ENCODE results near the gene LRP3.
"Not testable (repeated sequence)": the region's sequence is repeated elsewhere in the genome, so short reads cannot be mapped to it uniquely, and the experiment has no call there.

LRP3 gene

DNA sequence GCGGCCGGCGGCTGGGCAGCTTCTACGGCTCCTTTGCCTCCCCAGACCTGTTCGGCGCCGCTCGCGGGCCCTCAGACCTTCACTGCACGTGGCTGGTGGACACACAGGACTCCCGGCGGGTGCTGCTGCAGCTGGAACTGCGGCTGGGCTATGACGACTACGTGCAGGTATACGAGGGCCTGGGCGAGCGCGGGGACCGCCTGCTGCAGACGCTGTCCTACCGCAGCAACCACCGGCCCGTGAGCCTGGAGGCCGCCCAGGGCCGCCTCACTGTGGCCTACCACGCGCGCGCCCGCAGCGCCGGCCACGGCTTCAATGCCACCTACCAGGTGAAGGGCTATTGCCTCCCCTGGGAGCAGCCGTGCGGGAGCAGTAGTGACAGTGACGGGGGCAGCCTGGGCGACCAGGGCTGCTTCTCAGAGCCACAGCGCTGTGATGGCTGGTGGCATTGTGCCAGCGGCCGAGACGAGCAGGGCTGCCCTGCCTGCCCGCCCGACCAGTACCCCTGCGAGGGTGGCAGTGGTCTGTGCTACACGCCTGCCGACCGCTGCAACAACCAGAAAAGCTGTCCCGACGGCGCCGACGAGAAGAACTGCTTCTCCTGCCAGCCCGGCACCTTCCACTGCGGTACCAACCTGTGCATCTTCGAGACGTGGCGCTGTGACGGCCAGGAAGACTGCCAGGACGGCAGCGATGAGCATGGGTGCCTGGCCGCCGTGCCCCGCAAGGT, 11.6 kb downstream of the LRP3 start:
- Histone ChIP-seq H3K4me3 (ENCODE audit: low read depth in 1 of 2, low read length in 2 of 2) (no peak overlapping the region), H3K36me3 (ENCODE audit: insufficient read depth, low read length) (peaks cover 9% of the 10 kb centered on the region), H3K4me1 (ENCODE audit: insufficient read depth, low read length) (no peaks in the 10 kb centered on the region)

DNA sequence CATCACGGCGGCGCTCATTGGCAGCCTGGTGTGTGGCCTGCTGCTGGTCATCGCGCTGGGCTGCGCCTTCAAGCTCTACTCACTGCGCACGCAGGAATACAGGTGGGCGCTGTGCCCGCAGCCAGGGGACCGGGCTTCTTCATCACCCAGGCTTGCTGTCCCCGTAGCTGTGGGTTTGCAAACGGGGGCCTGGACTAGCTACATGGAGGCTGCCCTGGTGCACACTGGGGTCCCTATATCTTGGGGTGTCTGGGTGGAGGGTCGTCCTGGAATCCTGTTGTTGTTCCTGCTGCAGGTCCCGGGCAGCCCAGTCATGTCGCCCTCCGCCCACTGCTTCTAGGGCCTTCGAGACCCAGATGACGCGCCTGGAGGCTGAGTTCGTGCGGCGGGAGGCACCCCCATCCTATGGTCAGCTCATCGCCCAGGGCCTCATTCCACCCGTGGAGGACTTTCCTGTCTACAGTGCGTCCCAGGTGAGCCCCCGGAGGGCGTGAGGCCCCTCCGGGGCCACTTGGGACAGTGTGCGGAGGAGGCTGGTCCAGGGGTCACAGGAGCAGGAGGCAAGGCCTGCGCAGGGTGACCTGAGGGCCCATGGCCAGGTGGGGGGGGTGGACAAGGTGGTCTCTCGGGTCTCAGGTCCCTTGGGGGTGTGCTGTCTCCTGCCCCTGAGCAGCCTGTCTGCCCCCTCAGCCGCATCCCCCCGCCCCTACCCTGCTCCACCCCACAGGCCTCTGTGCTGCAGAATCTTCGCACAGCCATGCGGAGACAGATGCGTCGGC, 12.3 kb downstream of the LRP3 start:
- no peak overlapping the region for H3K9ac ChIP-seq (ENCODE audit: low read length)
- no peaks in the 10 kb centered on the region for H3K27me3 ChIP-seq (ENCODE audit: control insufficient read depth in 1 of 2, insufficient read depth in 2 of 2, low read length in 2 of 2)
- no peaks in the 10 kb centered on the region for H3K9me3 ChIP-seq (ENCODE audit: low read length)
- H3K36me3 ChIP-seq (ENCODE audit: insufficient read depth, low read length): peaks cover 9% of the 10 kb centered on the region
- no peaks in the 10 kb centered on the region for H3K4me1 ChIP-seq (ENCODE audit: insufficient read depth, low read length)
- no peak overlapping the region for H3K4me3 ChIP-seq (ENCODE audit: low read depth in 1 of 2, low read length in 2 of 2)
- H3K27ac ChIP-seq (ENCODE audit: low read depth, low read length): no peak overlapping the region

More for the DNA sequence above, 11.6 kb downstream of the LRP3 start:
- H3K27me3 ChIP-seq (ENCODE audit: control insufficient read depth in 1 of 2, insufficient read depth in 2 of 2, low read length in 2 of 2): no peaks in the 10 kb centered on the region
- H3K9me3 ChIP-seq (ENCODE audit: low read length): no peaks in the 10 kb centered on the region
- H3K27ac ChIP-seq (ENCODE audit: low read depth, low read length): no peak overlapping the region
- H3K9ac ChIP-seq (ENCODE audit: low read length): no peak overlapping the region

DNA sequence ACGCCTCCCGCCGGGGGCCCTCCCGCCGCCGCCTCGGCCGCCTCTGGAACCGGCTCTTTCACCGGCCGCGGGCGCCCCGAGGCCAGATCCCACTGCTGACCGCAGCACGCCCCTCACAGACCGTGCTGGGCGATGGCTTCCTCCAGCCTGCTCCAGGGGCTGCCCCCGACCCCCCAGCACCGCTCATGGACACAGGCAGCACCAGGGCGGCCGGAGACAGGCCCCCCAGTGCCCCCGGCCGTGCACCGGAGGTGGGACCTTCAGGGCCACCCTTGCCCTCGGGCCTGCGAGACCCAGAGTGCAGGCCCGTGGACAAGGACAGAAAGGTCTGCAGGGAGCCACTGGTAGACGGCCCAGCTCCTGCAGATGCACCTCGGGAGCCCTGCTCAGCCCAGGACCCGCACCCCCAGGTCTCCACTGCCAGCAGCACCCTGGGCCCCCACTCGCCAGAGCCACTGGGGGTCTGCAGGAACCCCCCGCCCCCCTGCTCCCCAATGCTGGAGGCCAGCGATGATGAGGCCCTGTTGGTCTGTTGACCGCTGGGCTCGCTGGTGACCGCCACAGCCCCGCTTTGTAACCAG, 13.0 kb downstream of the LRP3 start:
- peaks cover 9% of the 10 kb centered on the region for H3K36me3 ChIP-seq (ENCODE audit: insufficient read depth, low read length)
- H3K9ac ChIP-seq (ENCODE audit: low read length): no peak overlapping the region
- no peak overlapping the region for H3K4me3 ChIP-seq (ENCODE audit: low read depth in 1 of 2, low read length in 2 of 2)
- no peaks in the 10 kb centered on the region for H3K27me3 ChIP-seq (ENCODE audit: control insufficient read depth in 1 of 2, insufficient read depth in 2 of 2, low read length in 2 of 2)
- H3K4me1 ChIP-seq (ENCODE audit: insufficient read depth, low read length): no peaks in the 10 kb centered on the region
- H3K9me3 ChIP-seq (ENCODE audit: low read length): no peaks in the 10 kb centered on the region
- H3K27ac ChIP-seq (ENCODE audit: low read depth, low read length): no peak overlapping the region

GRCh38 chr19:33207903-33208302, 13.8 kb downstream of the LRP3 start:
- peaks cover 3% of the 10 kb centered on the region for H3K36me3 ChIP-seq (ENCODE audit: insufficient read depth, low read length)
- H3K4me1 ChIP-seq (ENCODE audit: insufficient read depth, low read length): no peaks in the 10 kb centered on the region
- H3K27me3 ChIP-seq (ENCODE audit: control insufficient read depth in 1 of 2, insufficient read depth in 2 of 2, low read length in 2 of 2): no peaks in the 10 kb centered on the region
- no peak overlapping the region for H3K27ac ChIP-seq (ENCODE audit: low read depth, low read length)
- H3K9me3 ChIP-seq (ENCODE audit: low read length): no peaks in the 10 kb centered on the region
- no peak overlapping the region for H3K4me3 ChIP-seq (ENCODE audit: low read depth in 1 of 2, low read length in 2 of 2)
- no peak overlapping the region for H3K9ac ChIP-seq (ENCODE audit: low read length)

- H3K9ac ChIP-seq (ENCODE audit: low read length): no peak overlapping the region
- no peak overlapping the region for H3K4me3 ChIP-seq (ENCODE audit: low read depth in 1 of 2, low read length in 2 of 2)
- H3K27me3 ChIP-seq (ENCODE audit: control insufficient read depth in 1 of 2, insufficient read depth in 2 of 2, low read length in 2 of 2): no peaks in the 10 kb centered on the region
- no peak overlapping the region for H3K27ac ChIP-seq (ENCODE audit: low read depth, low read length)
- H3K4me1 ChIP-seq (ENCODE audit: insufficient read depth, low read length): no peaks in the 10 kb centered on the region
- no peaks in the 10 kb centered on the region for H3K36me3 ChIP-seq (ENCODE audit: insufficient read depth, low read length)
- no peaks in the 10 kb centered on the region for H3K9me3 ChIP-seq (ENCODE audit: low read length)
Measured at GRCh38 chr19:33208371-33208895, 14.3 kb downstream of the LRP3 start.

DNA sequence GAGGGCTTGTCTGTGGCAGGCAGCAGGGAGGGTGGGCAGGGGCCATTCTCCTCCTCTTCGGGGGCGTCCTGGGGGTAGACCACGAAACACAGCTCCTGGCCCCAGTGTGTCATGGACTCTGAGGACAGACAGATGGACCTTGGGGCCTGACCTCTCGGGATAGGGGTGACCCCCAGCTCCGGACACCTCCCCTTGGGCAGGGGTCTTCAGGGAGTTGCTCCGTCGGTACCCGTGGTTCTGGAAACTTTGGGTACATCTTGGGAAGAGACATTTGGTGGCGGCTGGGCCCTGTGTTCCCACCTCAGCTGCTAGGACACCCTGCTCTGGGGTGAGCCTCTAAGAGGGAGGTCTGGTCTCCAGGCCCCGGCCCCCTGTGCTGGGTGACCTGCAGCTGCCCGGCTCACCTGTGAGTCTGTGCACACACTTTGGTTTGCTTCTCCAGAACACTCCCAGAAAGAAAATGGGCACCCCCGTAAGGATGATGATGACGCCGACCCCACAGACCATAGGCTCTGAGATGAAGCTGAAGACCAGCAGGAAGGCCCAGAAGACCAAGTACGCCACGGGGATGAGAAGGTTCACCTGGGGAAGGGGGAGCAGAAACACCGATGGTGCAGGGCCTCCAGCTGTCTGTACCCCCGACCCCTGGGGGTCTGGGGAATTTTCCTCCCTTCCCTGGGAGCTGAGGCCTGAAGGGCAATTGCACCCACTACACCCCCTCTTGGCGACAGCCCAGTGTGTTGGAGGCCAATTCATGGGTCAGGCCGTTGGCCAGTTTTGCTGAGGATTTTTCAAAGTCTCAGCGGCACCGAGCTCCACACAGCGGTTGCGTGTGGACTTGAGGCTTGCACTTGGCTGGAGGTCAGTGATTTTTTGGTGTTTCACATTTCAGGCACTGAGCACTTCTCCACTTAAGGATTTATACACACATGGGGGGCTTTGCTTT, 15.0 kb downstream of the LRP3 start:
- no peak overlapping the region for H3K27ac ChIP-seq (ENCODE audit: low read depth, low read length)
- H3K4me3 ChIP-seq (ENCODE audit: low read depth in 1 of 2, low read length in 2 of 2): no peak overlapping the region
- no peaks in the 10 kb centered on the region for H3K9me3 ChIP-seq (ENCODE audit: low read length)
- no peaks in the 10 kb centered on the region for H3K4me1 ChIP-seq (ENCODE audit: insufficient read depth, low read length)
- H3K9ac ChIP-seq (ENCODE audit: low read length): no peak overlapping the region
- no peaks in the 10 kb centered on the region for H3K36me3 ChIP-seq (ENCODE audit: insufficient read depth, low read length)
- no peaks in the 10 kb centered on the region for H3K27me3 ChIP-seq (ENCODE audit: control insufficient read depth in 1 of 2, insufficient read depth in 2 of 2, low read length in 2 of 2)

DNA sequence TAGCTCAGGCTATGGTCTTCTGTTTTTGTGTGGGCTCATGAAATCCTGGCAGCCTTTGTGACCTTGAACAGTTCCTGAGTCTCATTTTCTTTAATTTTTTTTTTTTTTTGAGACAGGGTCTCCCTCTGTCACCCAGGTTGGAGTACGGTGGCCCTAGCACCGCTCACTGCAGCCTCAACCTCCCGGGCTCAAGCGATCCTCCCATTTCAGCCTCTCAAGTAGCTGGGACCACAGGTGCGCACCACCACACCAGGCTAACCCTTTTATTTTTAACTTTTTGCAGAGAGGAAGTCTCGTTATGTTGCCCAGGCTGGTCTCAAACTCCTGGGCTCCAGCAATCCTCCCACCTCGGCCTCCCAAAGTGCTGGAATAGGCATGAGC, 15.7 kb downstream of the LRP3 start:
- not testable (repeated sequence) for H3K9ac ChIP-seq (ENCODE audit: low read length); H3K9me3 ChIP-seq (ENCODE audit: low read length); H3K4me3 ChIP-seq (ENCODE audit: low read depth in 1 of 2, low read length in 2 of 2); H3K27me3 ChIP-seq (ENCODE audit: control insufficient read depth in 1 of 2, insufficient read depth in 2 of 2, low read length in 2 of 2); H3K36me3 ChIP-seq (ENCODE audit: insufficient read depth, low read length); H3K4me1 ChIP-seq (ENCODE audit: insufficient read depth, low read length); H3K27ac ChIP-seq (ENCODE audit: low read depth, low read length)

DNA sequence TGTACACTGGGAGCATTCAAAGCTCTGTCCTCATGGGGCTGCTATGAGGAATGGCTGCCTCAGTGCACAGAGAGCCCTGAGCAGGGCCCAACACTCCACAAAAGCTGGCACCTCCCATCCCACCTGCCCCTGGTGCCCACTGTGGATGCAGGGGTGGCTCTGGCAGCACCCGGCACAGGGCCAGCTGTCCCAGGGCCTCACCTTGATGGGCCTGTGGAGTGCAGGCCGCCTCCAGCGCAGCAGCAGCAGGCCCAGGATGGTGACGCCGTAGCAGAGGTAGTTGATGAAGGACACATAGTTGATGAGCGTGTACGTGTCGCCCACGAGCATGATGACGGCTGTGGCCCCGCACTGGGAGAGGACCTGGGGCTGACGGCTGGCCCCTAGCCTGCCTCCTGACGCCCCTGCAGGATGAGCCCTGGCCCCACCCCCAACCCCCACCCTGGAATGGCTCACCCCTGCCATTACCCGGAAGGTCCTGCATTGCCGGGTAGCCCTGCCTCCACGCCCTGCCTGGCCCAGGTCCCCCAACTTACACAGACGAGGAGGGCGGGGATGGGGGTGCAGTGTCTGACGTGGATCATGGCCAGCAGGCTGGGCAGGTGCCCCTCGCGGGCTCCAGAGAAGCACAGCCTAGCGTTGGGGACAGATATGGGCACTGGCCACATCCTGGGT, 16.3 kb downstream of the LRP3 start:
- Histone ChIP-seq H3K36me3 (ENCODE audit: insufficient read depth, low read length) (no peaks in the 10 kb centered on the region), H3K27ac (ENCODE audit: low read depth, low read length) (no peak overlapping the region), H3K9me3 (ENCODE audit: low read length) (no peaks in the 10 kb centered on the region), H3K4me1 (ENCODE audit: insufficient read depth, low read length) (no peaks in the 10 kb centered on the region), H3K27me3 (ENCODE audit: control insufficient read depth in 1 of 2, insufficient read depth in 2 of 2, low read length in 2 of 2) (no peaks in the 10 kb centered on the region), H3K4me3 (ENCODE audit: low read depth in 1 of 2, low read length in 2 of 2) (no peak overlapping the region), H3K9ac (ENCODE audit: low read length) (no peak overlapping the region)

DNA sequence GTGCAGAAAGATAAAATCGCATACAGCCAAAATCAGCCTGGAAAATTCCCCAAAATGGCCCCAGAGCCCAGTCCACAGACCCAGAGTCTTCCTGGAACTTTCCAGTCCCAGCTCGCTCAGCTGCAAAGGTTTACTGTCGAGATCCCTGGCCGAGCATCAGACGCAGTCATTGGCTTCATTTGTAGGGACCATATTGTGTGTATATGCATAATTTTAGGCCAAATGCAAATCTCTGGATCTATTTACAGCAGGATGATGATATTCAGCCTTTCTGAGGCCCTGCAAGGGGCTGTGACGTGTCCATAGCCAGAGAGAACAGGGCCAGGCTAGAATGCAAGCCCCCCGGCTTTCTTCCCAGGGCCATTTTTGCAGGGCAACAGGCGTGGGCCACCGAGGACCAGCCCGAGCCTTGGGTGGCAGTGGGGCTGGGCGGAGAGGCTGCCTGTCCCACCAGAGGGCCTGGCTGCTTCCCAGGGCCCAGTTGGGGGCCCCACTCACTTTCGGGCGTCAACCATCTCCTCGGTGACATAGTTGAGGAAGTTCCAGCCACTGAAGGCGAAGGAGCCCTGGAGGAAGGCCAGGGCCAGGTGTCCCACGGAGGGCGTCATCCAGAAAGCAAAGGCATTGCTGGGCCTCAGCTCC, 17.8 kb downstream of the LRP3 start:
- Histone ChIP-seq H3K27ac (ENCODE audit: low read depth, low read length) (no peak overlapping the region), H3K27me3 (ENCODE audit: control insufficient read depth in 1 of 2, insufficient read depth in 2 of 2, low read length in 2 of 2) (no peaks in the 10 kb centered on the region), H3K9ac (ENCODE audit: low read length) (no peak overlapping the region), H3K4me3 (ENCODE audit: low read depth in 1 of 2, low read length in 2 of 2) (no peak overlapping the region), H3K36me3 (ENCODE audit: insufficient read depth, low read length) (no peaks in the 10 kb centered on the region), H3K4me1 (ENCODE audit: insufficient read depth, low read length) (no peaks in the 10 kb centered on the region), H3K9me3 (ENCODE audit: low read length) (no peaks in the 10 kb centered on the region)

GRCh38 chr19:33212436-33213172, 18.5 kb downstream of the LRP3 start:
- no peaks in the 10 kb centered on the region for H3K36me3 ChIP-seq (ENCODE audit: insufficient read depth, low read length)
- H3K9ac ChIP-seq (ENCODE audit: low read length): no peak overlapping the region

More at GRCh38 chr19:33212436-33213172, 18.5 kb downstream of the LRP3 start:
- no peaks in the 10 kb centered on the region for H3K4me1 ChIP-seq (ENCODE audit: insufficient read depth, low read length)
- H3K27ac ChIP-seq (ENCODE audit: low read depth, low read length): no peak overlapping the region
- H3K4me3 ChIP-seq (ENCODE audit: low read depth in 1 of 2, low read length in 2 of 2): no peak overlapping the region
- no peaks in the 10 kb centered on the region for H3K27me3 ChIP-seq (ENCODE audit: control insufficient read depth in 1 of 2, insufficient read depth in 2 of 2, low read length in 2 of 2)
- H3K9me3 ChIP-seq (ENCODE audit: low read length): no peaks in the 10 kb centered on the region

All from muscle layer of colon (tissue), 2 donors.